Hepatocyte (in vitro differentiated cells): ENCODE measurements around the gene LCN15. TPM values are rescaled to one million over a fixed set of nuclear protein-coding genes. Genes with fewer than 3 reads are reported as not detected.

Experiments used
- DNase-seq: peaks from one replicate; pipeline ENCODE4 v3.0.0-alpha.2; 2016; ENCODE audit warnings: low spot score
- H2AFZ ChIP-seq: fragments of 200-600 bp; sonication (generic); 2 replicates; pipeline ENCODE4 v1.6.0; 2016; ENCODE audit warnings: antibody characterized with exemption, mild to moderate bottlenecking
- H3K27ac ChIP-seq: fragments of 200-600 bp; sonication (generic); 2 replicates; pipeline ENCODE4 v1.5.1; 2016; ENCODE audit warnings: mild to moderate bottlenecking
- H3K27me3 ChIP-seq: fragments of 200-600 bp; sonication (generic); 2 replicates; pipeline ENCODE4 v1.6.1; 2016
- H3K36me3 ChIP-seq: fragments of 200-600 bp; sonication (generic); replicated peaks from 2 replicates; pipeline ENCODE4 v1.5.1; 2016; ENCODE audit warnings: low read depth; ENCODE audit not compliant: insufficient read depth
- H3K4me1 ChIP-seq: fragments of 200-600 bp; sonication (generic); 2 replicates; pipeline ENCODE4 v1.5.1; 2016; ENCODE audit warnings: mild to moderate bottlenecking, moderate library complexity; ENCODE audit not compliant: insufficient read depth
- H3K4me2 ChIP-seq: fragments of 200-600 bp; sonication (generic); 2 replicates; pipeline ENCODE4 v1.6.0; 2016
- H3K4me3 ChIP-seq: fragments of 200-600 bp; sonication (generic); 2 replicates; pipeline ENCODE4 v1.5.1; 2016; ENCODE audit warnings: mild to moderate bottlenecking
- H3K79me2 ChIP-seq: fragments of 200-600 bp; sonication (generic); 2 replicates; pipeline ENCODE4 v1.6.0; 2017; ENCODE audit warnings: mild to moderate bottlenecking
- H3K9me2 ChIP-seq: fragments of 200-600 bp; sonication (generic); replicated peaks from 2 replicates; pipeline ENCODE4 v1.6.0; 2017; ENCODE audit warnings: mild to moderate bottlenecking; ENCODE audit not compliant: insufficient read depth
- H3K9me3 ChIP-seq: fragments of 200-600 bp; sonication (generic); 2 replicates; pipeline ENCODE4 v1.5.1; 2016; ENCODE audit warnings: low read depth, mild to moderate bottlenecking
- H4K20me1 ChIP-seq: fragments of 200-600 bp; sonication (generic); 2 replicates; pipeline ENCODE4 v1.6.0; 2016; ENCODE audit warnings: mild to moderate bottlenecking; ENCODE audit not compliant: insufficient read depth, poor library complexity, severe bottlenecking
- CTCF ChIP-seq: fragments of 200-600 bp; sonication (generic); IDR thresholded peaks from 2 replicates; pipeline ENCODE4 v1.5.1; 2016; ENCODE audit warnings: antibody characterized with exemption, mild to moderate bottlenecking; ENCODE audit not compliant: poor library complexity
- EZH2 ChIP-seq: fragments of 200-600 bp; sonication (generic); IDR thresholded peaks from 2 replicates; pipeline ENCODE4 v1.6.1; 2016; ENCODE audit warnings: antibody characterized with exemption, mild to moderate bottlenecking, borderline replicate concordance
- EZH2phosphoT487 ChIP-seq: fragments of 200-600 bp; sonication (generic); IDR thresholded peaks from one replicate; pipeline ENCODE4 v1.6.1; 2018; ENCODE audit warnings: antibody characterized with exemption, mild to moderate bottlenecking, low read depth, moderate library complexity; ENCODE audit not compliant: unreplicated experiment, severe bottlenecking
- WGBS: methylation state at CpG from one replicate; pipeline ENCODE4 v1.1.6; 2016; ENCODE audit warnings: low lambda C conversion rate; ENCODE audit errors: missing lambda C conversion rate; 5-methylcytosine and 5-hydroxymethylcytosine counted together
- polyA plus RNA-seq: library from polyadenylated mRNA; unstranded; fragments of >200 nt; fragmentation: Nextera tagmentation; extraction: Ambion mirVana; gene quantifications from 2 replicates; pipeline ENCODE4 v1.2.1, GENCODE V29; 2016
- total RNA-seq: library from RNA; depleted of rRNA; stranded (reverse); fragments of >200 nt; gene quantifications from 2 replicates; pipeline ENCODE4 v1.2.3, GENCODE V29; 2014

LCN15 gene
- total and polyA plus RNA-seq, 2 experiments from 2014 or later: 1.4 to 1.5 TPM

GRCh38 chr9:136742591-136743391 lies 21.5 kb downstream of the LCN15 start, which contains the start of gene LCN10:
Gene LCN10, minus strand, starts transcription at chr9:136742940. Its CDS starts 37 bp downstream, at chr9:136742903.
- Histone ChIP-seq H3K79me2 (no peaks in the 10 kb centered on the region), H2AFZ (no peak within 1 kb of the TSS), H3K27ac (no peak within 1 kb of the TSS), H3K4me2 (peak within 1 kb of the TSS; percentile 2), H4K20me1 (no peaks in the 10 kb centered on the region), H3K9me2 (no peaks in the 10 kb centered on the region), H3K27me3 (no peaks in the 10 kb centered on the region), H3K4me3 (no peak within 1 kb of the TSS), H3K4me1 (peaks cover 7% of the 10 kb centered on the region), H3K9me3 (no peaks in the 10 kb centered on the region), H3K36me3 (no peaks in the 10 kb centered on the region)
- DNase-seq: peak; percentile 67
- TF ChIP-seq EZH2phosphoT487 (no peak), EZH2 (no peak), CTCF (peak; percentile 47)
- WGBS: 46% methylated on average over 23 of the region's 25 CpGs

- H3K9me2 ChIP-seq: no peaks in the 10 kb centered on the region
- no peaks in the 10 kb centered on the region for H3K27me3 ChIP-seq
- H4K20me1 ChIP-seq: no peaks in the 10 kb centered on the region
- H3K9me3 ChIP-seq: no peaks in the 10 kb centered on the region
- H3K4me1 ChIP-seq: peaks cover 7% of the 10 kb centered on the region
- peak overlapping the region; percentile 2 for H3K4me2 ChIP-seq
- H3K79me2 ChIP-seq: no peaks in the 10 kb centered on the region
- H3K4me3 ChIP-seq: no peak overlapping the region
- DNase-seq: no peak
- H3K27ac ChIP-seq: no peak overlapping the region
- WGBS: 81% methylated on average over 22 of the region's 32 CpGs
- no peak overlapping the region for H2AFZ ChIP-seq
- H3K36me3 ChIP-seq: no peaks in the 10 kb centered on the region
- no peak for TF ChIP-seq EZH2phosphoT487
- no peak for TF ChIP-seq EZH2
- TF ChIP-seq CTCF: no peak
Observed at GRCh38 chr9:136741883-136742571, 22.3 kb downstream of the LCN15 start.

- no peaks in the 10 kb centered on the region for H3K36me3 ChIP-seq
- no peaks in the 10 kb centered on the region for H3K9me2 ChIP-seq
- WGBS: 77% methylated on average over 36 of the region's 37 CpGs
- H3K27ac ChIP-seq: no peak overlapping the region
- H3K4me3 ChIP-seq: no peak overlapping the region
- H4K20me1 ChIP-seq: no peaks in the 10 kb centered on the region
- no peak for DNase-seq
- H3K27me3 ChIP-seq: no peaks in the 10 kb centered on the region
- H3K79me2 ChIP-seq: no peaks in the 10 kb centered on the region
- peaks cover 7% of the 10 kb centered on the region for H3K4me1 ChIP-seq
- TF ChIP-seq CTCF: no peak
- no peak for TF ChIP-seq EZH2
- no peak for TF ChIP-seq EZH2phosphoT487
- no peak overlapping the region for H2AFZ ChIP-seq
- no peak overlapping the region for H3K4me2 ChIP-seq
- no peaks in the 10 kb centered on the region for H3K9me3 ChIP-seq
Observed at GRCh38 chr9:136740971-136741882, 23.1 kb downstream of the LCN15 start.
